Measurements from ENCODE around the gene HIPK4. TPM values are rescaled to one million over a fixed set of nuclear protein-coding genes. Genes with fewer than 3 reads are reported as not detected.

Gene HIPK4
- total and polyA plus RNA-seq, 9 of the 15 experiments (the other 6 are each of a cell fraction or from before 2014, with no cell fraction given): 0.06 to 0.09 TPM; not detected in 7

- no TSS peak for BruUV-seq (replicated peaks)
- CTCF ChIA-PET (ENCODE audit: low intra/inter-chr PET ratio): no interaction called here
- Histone ChIP-seq H2AFZ (ENCODE audit: low read depth, low read length) (no peak overlapping the region), H3K4me1 (replicated peaks in 1 of 2; ENCODE audit: control insufficient read depth in 2 of 2, insufficient read depth in 2 of 2, low read length in 2 of 2) (peaks cover 24 to 26% of the 10 kb centered on the region in 2 experiments), H3K79me2 (ENCODE audit: control insufficient read depth, insufficient read depth, low read length) (peaks cover 6% of the 10 kb centered on the region; the same call in 2 of the 3 replicates), H3K27ac (ENCODE audit: extremely low read depth, low read depth, low read length) (no peak overlapping the region), H3K36me3 (ENCODE audit: control insufficient read depth, insufficient read depth, low read length) (no peaks in the 10 kb centered on the region; the same call in 1 of the 3 replicates), H3K9me1 (ENCODE audit: control insufficient read depth, insufficient read depth, low read length) (no peaks in the 10 kb centered on the region), H3K4me3 (no peak overlapping the region), H4K20me1 (replicated peaks; ENCODE audit: control insufficient read depth, insufficient read depth, low read length) (peaks cover 5% of the 10 kb centered on the region; the same call in 1 of the 2 replicates), H3K9me3 (replicated peaks; ENCODE audit: control insufficient read depth, insufficient read depth, low read depth, low read length) (no peaks in the 10 kb centered on the region), H3K9ac (ENCODE audit: insufficient read depth in 1 of 2, low read depth in 2 of 2, low read length in 2 of 2) (no peak overlapping the region; a peak in 1 of 4 replicates), H3K27me3 (ENCODE audit: control insufficient read depth in 2 of 2, insufficient read depth in 2 of 2, low read length in 2 of 2) (no peaks in the 10 kb centered on the region), H3K4me2 (ENCODE audit: insufficient read depth, low read length) (no peak overlapping the region)
- intact Hi-C loops (cut with micrococcal nuclease) (loop anchor here (10.0 kb wide), 1 partner anchor 216 kb away; no protein-coding TSS in a partner anchor), in situ Hi-C loops (cut with MboI) (no loop called here)
- FAIRE-seq: peak; percentile 75
- ATAC-seq: no peak
- no peak for DNase-seq (ENCODE audit: extremely low read depth in 1 of 4, low spot score in 3 of 4)
- POLR2A ChIA-PET: no interaction called here
- WGBS (ENCODE audit: insufficient coverage, low coverage, missing lambda C conversion rate): 66% methylated on average over 10 of the region's 12 CpGs
- TF ChIP-seq GTF2B (IDR thresholded peaks at IDR 0.05; ENCODE audit: extremely low read depth, insufficient read length) (no peak), CEBPB (tag; IDR thresholded peaks at IDR 0.05) (peak; percentile 93), CREB1 (IDR thresholded peaks at IDR 0.05) (no peak), CREB1 (CRISPR knock-in tag; IDR thresholded peaks at IDR 0.05) (no peak), CEBPZ (IDR thresholded peaks at IDR 0.05; ENCODE audit: borderline replicate concordance, low read depth, low read length) (no peak), ZBTB7A (IDR thresholded peaks at IDR 0.05; ENCODE audit: borderline replicate concordance, control insufficient read depth, low read depth, low read length) (no peak), FOS (IDR thresholded peaks at IDR 0.05; ENCODE audit: extremely low read depth, insufficient read length) (no peak), MAFG (tag; conservative IDR thresholded peaks at IDR 0.05) (0 out of 2 replicates have a peak, but pooled peaks have one; percentile 10), MLX (CRISPR knock-in tag; conservative IDR thresholded peaks at IDR 0.05) (no peak), USF2 (CRISPR knock-in tag; IDR thresholded peaks at IDR 0.05) (no peak), POU5F1 (IDR thresholded peaks at IDR 0.05; ENCODE audit: borderline replicate concordance, low read depth, low read length, partially characterized antibody) (no peak), HNRNPK (IDR thresholded peaks at IDR 0.05; ENCODE audit: low read depth, low read length, poor library complexity, severe bottlenecking) (no peak), NCOR1 (IDR thresholded peaks at IDR 0.05) (no peak), JUN (IDR thresholded peaks at IDR 0.05; ENCODE audit: borderline replicate concordance, low read depth, low read length) (peak; percentile 72; the same call in 1 of the 2 replicates), JUN (CRISPR knock-in tag; IDR thresholded peaks at IDR 0.05; ENCODE audit: borderline replicate concordance) (no peak), NRF1 (conservative IDR thresholded peaks at IDR 0.05 in 1 of 2, IDR thresholded peaks at IDR 0.05 in 1 of 2) (0 out of 4 replicates have a peak, but pooled peaks of 1 of the 2 experiments have one; percentile 14)
Measured at GRCh38 chr19:40360708-40361241, 29.2 kb downstream of the HIPK4 start.

Data from K562 (cell line).